ENCODE results near the gene KIAA1614.
A peak's percentile ranks its signal among the peaks of the same experiment; 100 is the strongest.
"Not testable (repeated sequence)": the region's sequence is repeated elsewhere in the genome, so short reads cannot be mapped to it uniquely, and the experiment has no call there.

KIAA1614 gene

DNA sequence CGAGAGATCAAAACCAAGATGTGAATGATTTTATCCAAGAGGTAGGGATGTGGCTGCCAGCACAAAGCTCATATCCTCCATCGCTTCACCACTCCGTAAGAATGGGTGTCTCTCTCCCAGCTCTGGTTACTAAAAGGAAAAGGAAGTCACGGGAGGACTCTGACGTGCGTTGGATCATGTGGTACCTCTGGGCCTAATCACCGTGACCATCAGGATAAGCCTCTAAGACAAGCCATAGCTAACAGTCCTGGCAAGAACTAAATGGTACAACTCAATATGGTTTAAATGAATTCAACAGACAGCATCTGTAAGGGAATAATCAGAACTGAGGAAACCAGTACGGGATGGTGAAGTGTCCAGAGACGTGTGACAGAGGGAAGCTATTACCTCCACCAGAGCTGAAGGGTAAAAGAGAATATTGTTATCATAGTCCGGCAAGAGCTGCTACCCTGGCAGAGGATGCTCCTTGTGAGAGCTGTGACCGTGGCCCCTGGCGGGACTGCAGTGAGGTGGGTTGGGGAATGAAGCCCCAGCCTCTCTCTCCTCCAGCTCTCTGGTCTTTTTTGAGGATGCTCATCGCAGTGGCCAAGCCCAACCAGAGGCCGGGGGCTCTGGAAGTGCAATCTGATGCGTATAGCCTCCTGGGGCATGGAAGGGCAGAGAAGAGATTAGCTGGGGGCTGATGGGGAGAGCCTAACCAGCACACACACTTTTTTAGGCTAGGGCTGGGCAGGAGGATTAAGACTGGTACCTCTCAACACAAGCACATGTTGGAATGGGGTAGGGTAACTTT, 54.2 kb downstream of the KIAA1614 start:
- no peak for DNase-seq

DNA sequence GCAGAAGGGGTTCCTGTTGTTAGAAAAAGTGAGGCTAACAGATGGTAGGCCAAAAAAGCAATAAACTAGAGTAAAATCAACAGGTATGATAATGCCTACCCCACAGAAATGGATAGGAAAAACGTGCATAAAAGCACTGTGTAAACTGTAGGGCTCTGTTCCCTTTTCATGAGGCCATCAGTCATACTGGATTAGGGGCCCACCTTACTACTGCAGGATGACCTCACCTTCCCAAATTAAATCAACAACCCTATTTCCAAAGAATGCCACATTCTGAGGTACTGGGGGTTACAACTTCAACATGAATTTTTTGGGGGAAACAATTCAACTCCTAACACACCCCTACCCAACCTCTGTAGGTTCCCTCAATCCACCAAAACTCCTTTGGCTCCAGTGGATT, 54.9 kb downstream of the KIAA1614 start:
- no peak for DNase-seq

DNA sequence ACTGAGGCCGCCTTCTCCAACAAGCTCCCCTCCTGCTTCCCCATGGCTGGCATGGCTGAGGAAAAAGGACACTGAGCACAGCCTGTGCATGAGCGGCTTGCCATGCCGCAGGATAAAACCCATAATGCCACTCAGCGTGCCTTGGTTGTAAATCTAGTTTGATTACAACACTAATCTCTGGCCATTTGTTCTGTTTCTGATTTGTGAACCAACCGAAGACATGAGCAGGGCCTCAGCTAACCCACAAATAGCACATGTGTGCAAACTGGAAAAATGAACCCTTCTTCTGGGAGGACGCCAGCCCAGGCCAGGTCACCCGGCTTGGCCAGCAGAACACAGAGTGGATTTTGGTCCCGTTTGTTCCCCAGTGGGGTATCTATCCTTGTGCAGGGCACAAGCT, 56.1 kb downstream of the KIAA1614 start:
- DNase-seq, result not testable (repeated sequence)

DNA sequence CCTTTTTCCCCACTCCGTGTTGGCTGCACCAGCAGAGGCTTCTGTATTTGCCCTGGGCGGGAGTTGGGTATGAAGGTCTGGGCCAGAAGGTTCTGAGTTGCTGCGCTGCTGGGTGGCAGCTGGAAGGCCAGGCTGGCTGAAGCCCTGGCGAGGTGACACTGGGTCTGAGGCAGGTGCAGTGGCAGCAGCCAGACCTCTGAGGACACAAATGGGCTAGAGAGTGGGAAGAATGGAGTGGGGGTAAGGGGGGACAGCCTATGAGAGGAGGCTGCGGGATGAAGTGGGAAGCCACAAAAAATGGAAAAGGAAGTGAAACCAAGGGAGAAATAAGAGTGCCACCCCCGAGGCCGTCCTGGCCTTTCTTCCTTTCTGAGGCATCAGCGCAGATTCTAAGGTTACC, 56.7 kb downstream of the KIAA1614 start:
- no peak for DNase-seq

DNA sequence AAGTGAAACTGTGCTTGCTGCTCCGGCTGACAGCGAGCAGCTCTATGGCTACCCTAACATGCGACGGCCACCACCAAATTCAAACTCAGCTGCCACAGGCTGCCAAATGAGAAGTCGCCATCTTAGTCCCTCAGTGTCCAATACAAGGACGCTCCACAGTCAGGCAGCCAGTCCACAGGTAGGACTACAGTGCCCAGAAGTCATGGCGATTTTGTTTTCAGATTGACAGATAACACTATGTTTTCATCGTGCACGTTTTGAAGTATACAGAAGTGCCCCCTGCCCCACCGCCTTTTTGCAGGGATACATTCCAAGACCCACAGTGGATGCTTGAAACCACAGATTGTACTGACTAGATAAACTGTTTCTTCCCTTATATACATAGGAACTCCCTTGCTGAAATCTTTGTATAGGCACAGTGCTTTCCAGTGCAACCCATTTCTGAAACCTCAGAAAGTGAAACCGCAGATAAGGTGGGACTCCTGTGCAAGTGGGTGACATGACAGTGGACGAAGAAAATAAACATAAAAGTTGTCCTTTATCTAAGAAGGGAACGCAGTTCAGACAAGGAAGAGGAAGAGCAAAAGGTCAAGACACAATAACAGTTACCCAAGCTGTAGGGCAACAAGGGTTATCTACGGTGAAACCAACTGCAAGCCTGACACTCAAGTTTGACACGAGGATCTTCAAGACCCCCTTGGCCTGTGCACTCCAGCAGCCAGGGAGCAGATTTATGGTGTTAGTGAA, 57.8 kb downstream of the KIAA1614 start:
- no peak for DNase-seq

DNA sequence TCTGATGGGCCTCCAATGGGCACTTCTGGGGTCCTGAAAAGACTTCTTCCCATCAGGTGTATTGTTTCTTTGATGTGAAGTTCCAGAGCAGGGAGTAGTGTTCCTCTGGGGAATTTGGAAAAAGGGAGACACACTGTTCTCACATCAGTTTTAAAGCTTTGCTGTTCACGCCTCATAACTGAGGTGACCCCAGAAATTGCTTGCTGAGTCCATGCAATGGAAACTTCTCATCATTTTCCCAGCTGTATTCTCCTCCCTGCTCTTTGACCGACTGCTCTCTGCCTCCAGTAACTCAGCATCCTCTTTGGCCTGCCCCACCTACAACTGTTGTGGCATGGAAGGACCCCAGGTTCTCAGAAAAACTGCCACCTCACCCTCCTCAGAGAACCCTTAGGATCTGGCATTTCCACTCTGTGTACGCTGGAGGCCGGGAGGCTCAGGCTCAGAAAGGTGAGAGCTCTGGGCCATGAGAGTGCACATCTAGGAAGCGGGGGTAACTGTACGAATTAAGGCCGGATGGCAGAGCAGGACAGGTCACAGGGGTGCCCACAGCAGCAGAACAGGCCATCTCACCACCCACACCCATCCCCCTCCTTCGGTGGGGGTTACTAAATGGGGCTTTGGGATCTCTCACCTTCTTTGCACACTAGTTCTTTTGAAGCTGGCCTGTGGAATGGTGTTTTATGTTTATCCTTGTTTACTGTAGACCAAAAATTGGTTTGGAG, 58.7 kb downstream of the KIAA1614 start:
- DNase-seq, result no peak

DNA sequence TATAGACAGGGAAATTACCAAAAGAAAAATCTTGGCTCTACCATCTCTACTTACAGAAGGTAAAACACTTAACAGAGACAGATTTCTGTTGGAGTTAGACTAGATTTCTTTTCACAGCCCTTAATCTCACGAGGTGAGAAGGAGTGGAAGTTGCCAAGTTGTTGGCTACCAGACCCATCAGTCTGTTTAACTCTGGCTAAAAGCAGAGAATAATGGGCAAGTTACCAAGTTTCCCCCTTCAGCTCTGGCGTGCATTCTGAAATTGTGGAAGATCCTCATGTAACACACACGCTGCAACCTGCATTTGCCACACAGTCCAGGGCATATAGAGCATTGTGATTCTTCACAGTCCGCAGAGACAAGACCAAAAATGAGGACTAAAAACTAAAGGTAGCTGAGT, 60.7 kb downstream of the KIAA1614 start:
- peak; percentile 23 for DNase-seq

DNA sequence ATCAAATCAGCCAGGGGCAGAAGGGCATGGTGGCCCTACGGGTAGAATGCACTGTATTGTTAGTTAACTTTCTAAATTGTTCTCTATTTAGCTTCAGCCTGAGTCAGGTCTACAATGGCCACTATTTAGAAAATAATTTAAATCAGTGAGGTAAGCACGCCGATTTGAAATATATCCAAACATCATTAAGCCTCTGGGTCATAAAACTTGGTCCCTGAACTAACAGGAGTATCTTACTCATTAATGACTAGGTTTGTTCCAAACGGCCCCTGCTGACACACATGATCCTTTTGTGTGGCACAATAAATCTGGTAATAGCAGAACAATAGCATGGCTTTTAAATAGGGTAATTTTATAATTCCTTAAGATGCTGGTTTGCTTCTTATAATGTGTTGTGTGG, 61.5 kb downstream of the KIAA1614 start:
- no peak for DNase-seq

DNA sequence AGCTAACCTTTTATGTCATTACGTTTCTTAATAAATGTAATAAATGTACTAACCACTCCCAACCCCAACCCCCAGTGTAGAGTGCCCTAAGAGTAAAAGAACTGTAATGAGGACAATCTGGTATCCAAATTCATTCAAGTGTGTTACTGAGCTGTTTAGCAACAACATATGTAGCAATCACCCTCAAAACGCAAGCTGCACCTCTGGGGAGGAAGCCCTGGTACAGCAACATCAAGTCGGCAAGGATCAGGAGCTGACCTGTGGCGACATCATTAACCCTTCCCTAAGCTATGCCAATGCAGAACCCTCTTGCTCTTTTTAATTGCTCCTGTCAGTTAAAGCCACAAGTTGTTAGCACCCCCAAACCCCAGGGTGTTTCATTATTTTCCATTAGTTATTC, 62.9 kb downstream of the KIAA1614 start:
- DNase-seq, result no peak

DNA sequence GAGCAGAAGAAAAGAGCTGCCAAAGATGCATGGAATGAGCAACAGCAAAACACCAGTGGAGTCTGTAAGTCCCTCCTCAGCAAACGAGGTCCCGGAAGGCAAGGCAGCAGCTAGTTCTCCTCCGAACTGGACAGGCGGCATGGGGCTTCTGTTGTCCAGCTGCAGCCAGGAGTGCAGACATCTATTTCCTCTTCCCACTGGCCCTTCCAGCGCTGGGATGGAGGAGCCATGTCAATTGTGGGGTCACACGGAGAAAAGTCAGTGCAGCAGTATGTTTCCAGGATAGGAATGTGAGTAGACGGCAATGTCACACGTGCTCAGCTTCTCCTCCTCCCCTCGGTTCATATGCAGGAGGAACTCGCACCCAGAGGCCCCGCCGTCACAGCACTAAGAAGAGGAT, 63.5 kb downstream of the KIAA1614 start:
- DNase-seq, result no peak

DNA sequence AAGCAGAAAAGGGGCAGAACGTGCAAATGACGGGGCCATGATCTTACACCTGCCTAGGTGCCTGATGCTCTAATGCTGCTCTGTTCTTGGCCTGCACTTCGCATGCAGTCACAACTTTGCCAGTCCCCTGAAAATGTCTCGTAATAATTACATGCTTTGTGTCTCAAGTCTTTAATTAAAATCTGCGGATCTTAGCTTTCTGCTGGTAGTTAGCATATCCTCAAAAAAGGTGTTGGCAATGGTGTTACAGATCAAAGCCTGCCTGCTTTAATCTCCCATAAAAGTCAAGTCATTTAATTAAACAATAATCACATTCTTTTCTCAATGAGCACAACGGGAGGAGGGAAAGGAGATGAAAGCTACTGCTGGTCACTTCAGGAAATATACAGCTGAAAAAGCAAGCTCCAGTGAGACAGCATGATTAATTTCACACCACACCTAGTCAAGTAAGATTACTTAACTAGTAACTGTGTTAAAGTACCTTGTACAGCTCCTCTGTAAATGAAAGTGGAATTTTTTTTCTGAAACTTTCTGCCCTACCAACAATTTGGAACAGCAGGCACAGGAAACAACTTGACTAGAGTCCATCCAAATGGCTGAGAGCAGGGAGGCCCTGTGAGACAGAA, 64.1 kb downstream of the KIAA1614 start:
- DNase-seq, result no peak

DNA sequence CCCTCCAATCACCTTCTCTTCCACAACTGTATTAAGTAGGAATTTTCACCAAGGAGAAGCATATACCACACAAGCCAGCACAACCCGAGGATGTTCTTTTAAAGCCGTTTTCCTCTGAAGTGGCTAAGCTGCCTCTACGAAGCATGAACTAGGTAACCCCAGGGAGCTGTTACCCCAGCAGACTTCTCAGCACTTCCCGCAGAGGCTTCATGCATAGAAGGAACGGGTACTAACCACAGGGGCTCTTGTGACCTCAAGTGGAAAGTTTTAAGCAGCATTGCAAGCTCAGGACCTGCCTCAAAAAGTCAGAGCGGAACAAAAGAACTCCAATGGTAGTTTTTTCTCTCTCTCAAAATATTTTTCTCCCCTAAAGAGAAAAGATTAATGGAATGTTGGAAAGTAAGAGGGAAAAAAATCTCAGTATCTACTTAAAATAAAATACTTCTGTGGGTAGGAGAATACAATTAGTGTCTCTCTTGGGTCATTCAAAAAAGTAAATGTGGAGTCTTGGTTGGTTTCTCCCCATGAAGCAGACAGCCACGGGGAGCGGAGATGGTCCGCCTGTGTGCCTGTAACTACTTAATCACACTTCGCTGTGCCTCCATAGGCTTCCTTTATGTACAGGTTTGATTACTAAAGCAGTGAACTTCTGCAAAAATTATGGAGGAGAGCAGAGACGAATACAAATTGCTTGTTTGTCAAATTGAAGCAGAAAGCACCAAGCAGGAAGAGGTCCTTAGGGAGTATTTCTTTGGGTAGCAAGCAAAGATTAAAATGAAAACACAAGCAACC, 69.1 kb downstream of the KIAA1614 start:
- no peak for DNase-seq

DNA sequence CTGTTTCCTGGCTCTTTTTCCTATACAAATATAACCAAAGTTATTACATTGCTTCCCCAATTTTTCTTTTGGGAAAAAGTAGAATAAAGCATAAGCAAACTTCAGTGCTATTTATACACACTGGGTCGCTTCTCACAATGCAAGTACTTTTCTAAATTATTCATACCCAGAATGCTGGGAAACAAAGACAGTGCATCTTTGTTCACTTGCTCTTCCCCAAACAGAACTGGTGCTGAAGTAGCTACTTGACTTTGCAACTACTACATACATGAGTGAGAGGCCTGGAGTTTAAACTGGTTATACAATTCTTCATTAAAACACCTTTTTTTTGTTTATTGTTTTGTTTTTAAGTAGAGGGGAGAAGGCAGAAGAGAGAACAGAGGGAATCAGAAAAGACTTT, 69.7 kb downstream of the KIAA1614 start:
- DNase-seq, result no peak

DNA sequence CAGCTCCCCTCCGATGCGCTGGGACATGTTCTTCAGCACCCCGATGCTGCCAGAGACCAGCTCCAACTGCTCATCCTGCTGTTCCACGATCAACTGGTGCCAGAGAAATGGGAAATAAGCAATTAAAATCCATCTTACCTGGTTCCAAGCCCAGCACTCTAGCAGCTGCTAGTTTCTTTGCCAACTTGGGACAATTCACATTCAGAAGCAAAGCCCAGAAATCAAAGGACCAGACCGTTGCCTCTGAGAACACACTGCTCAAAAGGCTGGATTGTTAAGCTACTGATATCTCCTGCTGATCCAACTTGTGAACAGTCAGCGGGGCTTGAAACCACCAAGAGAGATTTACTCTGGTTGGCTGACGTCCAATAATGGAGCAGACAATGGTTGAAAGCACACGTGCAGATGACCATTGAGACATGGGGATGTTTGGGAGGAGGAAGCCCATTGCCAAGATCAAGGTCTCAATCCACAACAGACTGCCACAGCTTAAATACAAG, 75.6 kb downstream of the KIAA1614 start:
- DNase-seq, result peak; percentile 80

DNA sequence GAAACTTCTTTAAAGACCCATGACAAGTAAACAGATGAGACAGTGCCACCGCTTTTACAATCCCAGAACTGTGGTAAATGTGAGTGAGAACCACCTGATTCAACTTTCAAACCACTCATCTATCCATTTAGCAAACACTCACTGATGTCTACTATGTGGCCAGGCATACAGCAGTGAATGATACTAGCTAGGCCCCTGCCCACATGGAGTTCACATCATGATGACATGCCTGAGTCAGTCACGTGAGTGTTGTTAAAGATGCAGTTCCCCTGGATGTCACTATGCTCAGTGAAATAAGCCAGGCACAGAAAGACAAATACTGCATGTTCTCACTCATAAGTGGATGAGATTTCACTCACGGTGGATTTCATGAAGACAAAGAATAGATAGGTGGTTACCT, 81.6 kb downstream of the KIAA1614 start:
- no peak for DNase-seq

DNA sequence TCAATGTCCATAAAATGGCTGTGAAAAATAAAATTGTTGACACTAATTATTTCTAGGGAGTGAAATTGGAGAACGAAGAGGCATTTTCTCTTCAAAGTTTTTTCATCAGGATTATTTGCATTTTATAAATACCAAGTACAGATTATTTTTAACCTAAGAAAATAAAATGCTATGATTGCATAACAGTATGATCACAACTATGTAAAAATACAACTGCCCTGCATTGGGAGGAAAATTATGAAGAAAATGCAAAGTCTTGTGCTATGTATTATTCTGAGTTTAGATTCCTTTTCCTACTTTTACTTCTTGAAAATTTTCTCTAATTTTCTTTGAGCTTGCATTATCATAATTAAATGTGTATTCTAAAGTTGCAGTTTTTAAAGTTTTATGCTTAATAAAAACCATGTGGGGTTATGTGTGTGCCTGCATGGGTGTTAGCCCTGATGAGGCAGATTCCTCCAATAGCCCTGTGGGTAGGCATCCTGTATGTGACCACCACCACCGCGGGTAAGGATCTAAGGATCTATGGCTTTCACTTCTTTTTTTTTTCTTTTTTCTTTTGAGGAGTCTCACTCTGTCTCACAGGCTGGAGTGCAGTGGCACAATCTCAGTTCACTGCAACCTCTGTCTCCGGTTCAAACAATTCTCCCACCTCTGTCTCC, 85.3 kb downstream of the KIAA1614 start:
- DNase-seq, result no peak
